HG03521 (cell line): ENCODE results near the gene LRIG2.
"Not testable (repeated sequence)": the region's sequence is repeated elsewhere in the genome, so short reads cannot be mapped to it uniquely, and the experiment has no call there.

Experiments used
- ATAC-seq: cut with Tn5 transposase; IDR thresholded peaks from one replicate; pipeline ENCODE4 v1.9.1; 2021; ENCODE audit warnings: mild to moderate bottlenecking, moderate library complexity; ENCODE audit not compliant: unreplicated experiment

Gene LRIG2

DNA sequence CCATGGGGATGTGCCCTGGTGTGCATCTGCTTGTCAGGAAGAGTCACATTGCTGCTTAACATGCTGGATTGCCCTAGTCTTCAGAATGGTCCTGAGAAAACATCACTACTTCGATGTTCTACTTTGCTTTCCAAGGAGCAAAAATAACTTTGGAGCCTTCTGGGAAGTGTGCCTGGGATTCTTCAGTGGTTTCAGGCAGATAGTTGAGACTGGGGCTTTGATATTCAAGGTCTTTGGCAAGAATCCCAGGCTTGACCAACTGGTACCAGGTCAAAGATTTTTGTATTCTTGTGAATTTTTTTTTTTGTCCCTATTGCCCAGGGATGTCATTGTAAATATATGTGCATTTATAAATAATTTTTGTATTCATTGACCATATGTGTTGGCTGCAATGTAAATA, 51.4 kb downstream of the LRIG2 start:
- ATAC-seq: no peak

DNA sequence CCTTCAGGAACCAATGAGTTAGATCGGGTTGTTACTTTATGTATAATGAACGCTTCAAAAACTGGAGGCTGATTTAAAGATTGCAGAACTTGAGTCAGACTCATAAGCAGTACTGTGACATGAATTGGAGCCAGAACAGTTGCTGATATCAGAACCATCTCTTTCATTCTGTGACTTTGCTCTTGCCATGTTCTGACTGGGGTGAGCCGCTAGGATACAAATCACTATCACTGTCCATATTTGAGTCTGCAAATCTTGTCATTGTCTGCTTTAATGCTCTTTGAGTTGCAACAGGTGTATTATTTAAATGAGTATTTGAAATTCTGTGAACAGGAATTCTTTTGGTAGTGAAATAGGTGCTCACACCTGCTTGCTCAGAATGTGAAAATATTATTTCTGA, 52.5 kb downstream of the LRIG2 start:
- ATAC-seq: no peak

DNA sequence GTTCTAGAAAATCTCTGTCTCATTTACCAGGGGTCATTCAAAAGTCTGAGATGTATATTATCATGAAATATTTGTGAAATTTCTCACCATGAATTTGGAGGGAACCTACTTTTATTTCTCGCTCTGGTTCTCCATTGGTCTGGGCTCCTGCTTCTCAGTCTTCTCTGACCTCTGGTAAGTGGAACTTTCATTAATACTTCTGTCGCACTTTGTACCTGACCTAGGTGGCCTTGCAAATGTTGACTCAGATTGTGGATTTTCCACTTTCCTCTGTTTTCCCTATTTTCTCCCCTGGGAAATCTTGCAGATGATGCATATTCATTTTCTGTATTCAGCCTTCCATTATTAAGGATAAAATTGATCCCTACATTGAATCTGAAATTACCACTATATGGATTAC, 53.2 kb downstream of the LRIG2 start:
- ATAC-seq: no peak

DNA sequence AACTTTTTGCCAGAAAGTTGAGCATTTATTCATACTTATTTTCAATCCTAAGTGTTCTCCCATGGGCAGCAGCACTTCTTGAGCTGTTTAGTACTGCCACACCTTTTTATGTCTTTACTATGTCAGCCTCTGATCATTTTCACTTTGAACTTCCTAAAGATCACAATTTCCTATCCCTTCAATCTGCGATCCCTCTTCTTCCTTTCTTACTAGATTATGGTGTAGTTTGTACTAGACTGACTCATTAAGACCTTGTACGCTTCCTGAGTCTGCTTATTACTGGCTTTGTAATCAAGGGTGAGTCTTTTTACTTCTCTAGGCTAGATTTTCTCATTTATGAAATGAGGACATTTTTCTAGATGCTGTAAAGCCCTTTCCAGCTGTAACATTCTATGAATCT, 55.1 kb downstream of the LRIG2 start:
- no peak for ATAC-seq

DNA sequence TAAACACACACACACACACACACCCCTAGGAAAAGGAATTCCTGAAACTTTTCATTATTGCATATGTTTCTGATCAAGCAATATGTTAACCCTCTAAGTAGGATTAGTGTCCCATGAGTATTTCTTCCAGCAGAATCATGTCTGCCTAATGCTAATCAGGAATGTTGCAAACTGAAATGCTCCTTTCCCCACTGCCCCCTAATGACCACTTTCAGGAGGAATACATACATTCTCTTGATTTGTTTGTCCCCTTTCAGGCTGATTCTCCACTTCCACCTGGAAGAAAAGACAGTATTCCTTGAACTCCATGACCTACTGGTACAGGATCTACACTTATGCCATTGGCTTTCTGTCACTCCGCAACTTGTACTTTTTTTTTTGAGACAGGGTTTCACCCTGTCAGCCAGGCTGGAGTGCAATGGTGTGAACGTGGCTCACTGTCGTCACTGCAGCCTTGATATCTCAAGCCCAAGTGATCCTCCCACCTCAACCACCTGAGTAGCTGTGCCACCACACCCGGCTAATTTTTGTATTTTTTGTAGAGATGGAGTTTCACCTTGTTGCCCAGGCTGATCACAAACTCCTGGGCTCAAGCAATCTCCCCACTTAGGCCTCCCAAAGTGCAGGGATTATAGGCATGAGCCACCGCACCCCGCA, 56.7 kb downstream of the LRIG2 start:
- no peak for ATAC-seq

DNA sequence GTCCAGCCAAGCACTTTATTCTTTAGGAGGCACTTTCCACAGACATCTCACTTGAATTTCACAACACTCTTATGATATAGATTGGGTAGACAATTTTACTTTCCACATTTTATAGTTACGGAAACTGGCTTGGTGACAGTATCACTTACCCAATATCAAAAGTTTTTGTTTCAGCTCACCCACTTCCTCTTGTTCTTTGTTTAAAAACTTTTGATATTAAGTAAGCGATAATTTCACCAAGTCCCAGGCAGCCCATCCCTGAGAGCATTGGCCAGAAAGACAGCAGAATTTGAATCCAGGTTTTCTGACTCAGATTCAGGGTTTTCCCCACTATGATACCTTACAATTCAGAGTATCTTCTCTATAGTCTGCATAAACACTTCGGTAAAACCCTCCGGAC, 60.0 kb downstream of the LRIG2 start:
- no peak for ATAC-seq

DNA sequence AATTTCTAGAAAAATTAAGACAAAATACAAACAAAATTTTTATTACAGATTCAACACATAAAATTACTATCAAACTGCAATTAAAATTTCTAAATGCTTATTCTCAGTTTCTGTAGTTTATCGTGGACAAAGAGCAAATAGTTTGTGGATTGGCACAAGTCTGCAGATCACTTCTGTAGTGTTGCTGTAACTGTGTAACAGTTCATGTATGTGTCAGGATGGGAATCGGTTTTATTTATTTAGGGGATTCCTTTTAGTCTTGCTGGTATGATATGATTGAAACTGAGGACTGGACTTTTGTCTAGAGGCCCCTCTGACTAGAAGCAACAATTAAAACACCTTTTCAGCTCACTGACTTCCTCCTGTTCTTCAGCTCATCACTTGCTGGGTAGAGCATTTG, 60.8 kb downstream of the LRIG2 start:
- ATAC-seq: no peak

DNA sequence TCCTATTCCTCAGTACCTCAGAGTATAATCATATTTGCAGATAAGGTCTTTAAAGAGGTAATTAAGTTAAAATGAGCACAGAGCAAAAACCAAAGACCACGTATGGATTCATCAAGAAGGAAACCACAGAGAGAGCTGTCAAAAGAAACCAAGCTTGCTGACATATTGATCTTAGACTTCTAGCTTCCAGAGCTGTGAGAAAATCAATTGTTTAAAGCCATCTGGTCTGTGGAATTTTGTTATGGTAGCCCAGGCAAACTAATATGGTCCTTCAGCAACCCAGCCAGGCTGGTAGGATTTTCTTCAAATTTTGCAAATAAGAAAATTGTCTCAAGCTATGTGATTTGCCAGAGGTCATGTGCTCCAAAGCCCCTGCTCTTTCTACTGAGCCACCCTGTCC, 62.5 kb downstream of the LRIG2 start:
- ATAC-seq: no peak

DNA sequence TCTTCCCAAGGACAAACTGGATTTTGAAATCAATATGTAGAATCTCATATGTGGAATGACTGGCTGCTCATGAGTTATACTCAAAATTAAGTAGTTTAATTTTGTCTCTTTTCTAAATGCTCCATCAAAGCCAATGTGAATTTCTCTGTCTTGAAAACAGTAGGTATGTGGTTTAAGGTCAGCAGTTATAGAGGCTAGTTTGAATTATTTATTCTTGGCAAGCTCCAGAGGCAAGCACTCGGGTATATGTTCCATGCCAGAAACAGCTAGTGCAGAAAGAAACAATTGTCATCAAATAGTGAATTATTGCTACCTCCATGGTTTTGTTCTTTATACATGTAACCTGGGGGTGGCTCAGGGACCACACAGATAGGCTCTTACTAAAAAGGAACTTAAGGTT, 63.5 kb downstream of the LRIG2 start:
- no peak for ATAC-seq

DNA sequence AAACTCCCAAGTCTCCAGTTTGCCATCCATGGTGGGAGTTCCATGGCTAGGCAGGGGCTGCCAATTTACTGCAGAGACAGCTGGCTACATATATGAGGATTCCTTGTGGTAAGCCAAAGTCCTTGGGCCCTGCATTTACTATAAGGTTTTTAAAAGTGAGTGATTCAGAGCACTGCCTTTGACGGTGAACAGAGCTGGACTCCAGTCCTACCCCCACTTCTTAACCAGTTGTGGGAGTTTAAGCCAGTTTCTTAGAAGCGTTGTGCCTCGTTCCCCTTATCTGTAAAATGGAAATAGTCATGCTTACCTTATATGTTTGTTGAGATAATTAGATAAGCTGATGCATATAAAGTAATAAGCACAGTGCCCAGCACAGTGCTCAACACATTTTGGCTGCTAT, 64.6 kb downstream of the LRIG2 start:
- ATAC-seq: no peak

DNA sequence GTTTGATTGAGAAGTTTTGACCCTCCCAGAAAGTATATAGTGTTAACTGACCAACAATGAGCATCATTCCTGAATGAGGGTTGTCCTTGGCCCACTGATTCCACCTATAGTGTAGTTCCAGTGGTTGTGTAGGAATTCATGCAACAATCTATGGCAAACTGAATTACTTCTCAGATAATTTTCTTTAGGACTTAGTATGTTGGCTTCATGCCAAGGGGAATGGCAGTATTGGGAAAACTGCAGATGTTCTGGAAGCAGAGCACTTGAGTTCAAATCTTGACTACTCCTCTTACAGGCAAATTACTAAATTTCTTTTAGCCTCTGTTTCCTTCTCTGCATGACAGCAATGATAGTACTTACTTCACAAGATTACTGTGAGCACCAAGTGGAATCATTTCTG, 65.8 kb downstream of the LRIG2 start:
- ATAC-seq: no peak

DNA sequence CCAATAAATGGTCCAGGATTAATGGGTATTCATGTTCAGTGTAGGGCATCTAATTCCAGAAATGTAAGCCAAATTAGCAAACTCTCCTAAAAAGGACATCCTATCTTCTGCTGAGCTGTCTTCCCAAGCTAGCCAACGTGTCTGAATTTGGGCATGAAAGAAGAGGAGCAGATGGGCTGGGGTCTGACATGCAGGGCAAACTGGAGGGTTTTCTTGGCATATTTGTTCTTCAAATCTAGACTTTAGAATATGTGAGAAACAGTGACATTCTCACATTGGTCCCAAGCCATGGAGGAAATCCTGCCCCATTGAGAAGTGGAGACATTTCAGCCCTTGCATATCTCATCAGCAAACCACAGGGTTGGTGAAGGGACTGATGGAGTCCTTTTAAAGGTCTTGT, 67.2 kb downstream of the LRIG2 start:
- no peak for ATAC-seq

DNA sequence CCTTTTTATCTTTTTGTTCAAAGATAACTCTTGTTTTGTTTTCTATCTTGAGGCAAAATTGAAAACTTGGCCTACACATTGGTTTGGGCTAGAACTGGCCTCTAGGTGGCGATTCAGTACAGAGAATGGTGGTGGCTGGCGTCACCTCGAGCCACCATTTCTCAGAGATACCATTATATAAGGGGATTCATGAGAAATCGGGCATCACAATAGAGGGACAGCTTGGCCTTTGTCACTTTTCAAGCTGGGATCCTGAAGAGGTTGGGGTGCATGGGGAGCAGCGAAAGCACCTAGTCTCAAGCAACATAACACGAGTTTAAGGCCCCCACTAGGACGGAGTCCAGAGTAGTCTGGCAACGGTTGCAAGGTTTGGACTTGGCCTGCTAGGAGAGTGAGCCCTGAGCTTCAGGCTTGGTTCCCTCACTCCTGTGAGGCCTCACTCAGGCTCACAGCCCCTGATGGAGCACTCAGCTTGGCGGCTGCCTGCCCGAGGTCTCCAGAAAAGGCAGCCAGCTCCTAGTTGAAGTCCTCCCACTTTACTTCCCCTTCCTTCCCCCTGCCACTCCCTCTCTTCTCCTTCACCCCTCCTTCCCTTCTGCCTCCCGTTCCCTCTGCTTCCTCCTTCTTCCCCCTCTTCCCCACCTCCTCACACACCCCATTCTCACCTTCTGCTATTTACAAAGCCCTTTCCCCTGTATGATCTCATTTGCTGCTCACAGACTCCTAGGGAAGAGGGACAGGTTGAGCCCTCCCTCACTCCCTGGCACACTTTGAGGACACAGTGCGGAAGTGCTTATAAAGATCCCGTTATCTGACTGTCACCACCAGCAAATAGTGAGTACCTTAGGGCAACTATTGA, 67.8 kb downstream of the LRIG2 start:
- ATAC-seq: peak; percentile 60

DNA sequence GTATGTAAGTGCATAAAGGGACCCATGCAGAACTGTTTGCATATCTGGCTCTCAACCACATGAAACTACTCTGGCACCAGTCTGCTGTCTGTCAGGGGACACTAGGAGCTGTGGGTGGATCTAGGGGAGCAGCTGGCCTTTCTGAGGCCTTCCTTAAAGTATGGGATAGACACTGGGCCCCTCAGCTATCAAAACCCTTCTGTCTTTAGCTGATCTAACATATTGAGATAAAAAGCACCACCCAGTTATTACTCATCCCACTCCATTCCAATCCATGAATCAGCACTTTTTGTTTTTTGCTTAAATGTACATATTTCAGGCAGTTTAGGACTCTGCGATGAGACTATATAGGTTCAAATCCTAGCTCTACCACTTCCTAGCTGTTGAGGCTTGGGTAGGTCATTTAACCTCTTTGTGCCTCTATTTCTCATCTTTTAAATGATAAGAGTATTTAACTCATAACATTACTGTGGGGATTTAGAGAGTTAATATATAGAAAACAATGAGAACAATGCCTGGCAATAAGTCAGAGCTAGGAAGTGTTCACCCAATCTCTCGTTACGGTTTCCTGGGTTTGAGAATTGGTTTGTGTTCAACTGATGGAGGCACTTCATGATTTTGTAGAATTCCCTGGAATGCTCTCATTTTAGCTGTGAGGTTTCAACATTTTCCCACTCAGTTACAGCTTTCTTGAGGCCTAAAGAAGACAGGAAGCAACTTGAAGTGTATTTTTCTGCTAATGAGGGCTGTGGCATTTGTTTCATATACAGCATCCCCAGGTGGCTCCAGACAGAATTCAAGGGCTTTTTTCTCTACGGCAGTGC, 68.9 kb downstream of the LRIG2 start:
- no peak for ATAC-seq

DNA sequence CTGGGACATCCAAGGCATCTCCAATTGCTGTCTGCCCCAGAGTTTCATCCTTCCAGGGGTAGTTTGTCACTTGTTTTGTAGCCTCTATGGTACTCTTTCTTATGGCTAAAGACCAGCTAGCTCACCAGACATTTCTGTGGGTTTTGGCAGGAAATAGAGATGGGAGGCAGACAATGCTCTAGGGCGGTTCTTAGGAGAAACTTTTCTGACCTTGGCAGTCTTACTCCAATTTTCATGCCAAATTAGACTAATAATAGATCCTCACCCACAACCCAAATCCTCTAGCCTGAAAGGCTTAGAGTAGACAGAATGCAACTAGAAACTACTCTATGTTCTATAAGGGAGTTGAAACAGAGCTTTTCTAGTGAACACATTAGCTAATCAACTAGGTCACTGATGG, 69.8 kb downstream of the LRIG2 start:
- no peak for ATAC-seq

DNA sequence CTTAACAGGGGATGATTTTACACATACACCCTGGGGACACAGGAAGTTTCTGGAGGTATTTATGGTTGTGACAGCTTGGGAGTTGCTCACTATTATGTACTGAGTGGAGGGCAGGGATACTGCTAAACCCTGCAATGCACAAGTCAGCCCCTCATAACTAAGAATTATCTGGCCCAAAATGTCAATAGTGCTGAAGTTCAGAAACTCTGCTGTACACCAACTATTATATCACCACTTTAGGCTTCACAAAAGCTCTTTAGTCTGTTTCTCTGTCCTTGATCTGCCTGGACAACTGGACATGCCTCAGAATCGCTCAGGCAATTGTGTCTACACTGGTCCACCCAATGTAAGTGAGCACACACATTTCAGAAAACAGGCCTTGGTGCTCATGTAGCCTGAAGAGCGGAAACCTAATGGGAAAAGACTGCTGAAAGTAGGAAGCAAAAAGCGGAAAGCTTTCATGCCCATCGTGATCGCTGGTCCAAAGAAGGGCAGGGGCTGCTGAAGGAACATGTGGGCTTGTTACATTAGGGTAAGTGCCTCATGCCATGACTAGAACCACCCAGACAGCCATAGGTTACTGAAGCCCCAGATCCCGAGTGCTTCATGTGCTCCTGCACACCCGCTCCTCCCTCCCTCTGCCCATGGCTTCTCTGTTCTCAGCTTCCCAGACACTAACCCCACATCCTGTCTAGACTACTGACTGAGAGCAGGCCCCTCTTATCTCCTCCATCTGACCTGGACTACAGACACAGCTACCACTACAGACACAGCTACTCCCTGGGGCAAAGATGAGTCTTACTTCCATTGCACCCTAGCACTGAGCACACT, 73.5 kb downstream of the LRIG2 start:
- ATAC-seq: no peak

DNA sequence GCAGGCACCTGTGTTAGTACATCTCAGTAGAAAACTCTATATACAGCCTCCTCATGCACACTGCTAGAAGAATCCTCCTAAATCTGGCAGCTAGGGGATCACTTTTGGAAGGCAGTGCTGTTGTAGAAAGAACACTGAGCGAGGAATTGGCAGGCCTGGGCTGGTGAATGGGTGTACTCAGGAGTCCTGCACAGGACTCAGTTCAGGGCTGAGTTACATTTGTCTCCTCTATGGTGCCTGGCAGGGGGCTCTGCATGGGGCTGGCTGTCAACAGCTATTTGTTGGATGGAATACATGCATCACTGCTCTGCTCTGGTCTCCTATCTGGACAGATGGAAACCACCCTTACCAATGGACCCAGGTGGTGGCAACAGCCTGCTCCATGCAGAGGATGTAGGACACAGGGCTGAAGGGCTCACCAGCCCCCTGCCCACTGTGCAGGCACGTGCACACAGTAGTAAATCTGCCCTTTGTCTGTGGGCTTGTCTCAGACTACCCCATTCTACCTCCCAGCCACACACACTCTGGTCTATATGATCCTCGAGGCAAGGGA, 74.2 kb downstream of the LRIG2 start:
- ATAC-seq: no peak

DNA sequence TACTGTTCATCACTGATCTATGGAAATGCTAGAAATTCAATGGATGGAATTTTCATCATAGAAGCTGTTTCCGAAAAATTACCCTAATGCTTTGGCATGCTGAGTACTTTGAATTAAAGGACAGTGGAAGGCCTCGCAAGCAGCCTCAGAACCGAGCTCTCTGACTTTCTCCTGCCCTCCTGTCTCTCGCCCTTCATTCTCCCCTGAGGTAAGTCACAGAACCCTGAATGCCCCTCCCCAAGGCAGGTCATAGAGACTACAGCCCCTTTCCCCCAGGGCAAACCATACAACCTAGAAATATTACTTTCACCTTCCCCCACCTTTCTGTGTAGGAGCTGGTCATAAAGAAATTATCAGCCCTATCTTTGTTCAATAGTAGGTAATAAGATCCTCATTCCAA, 74.8 kb downstream of the LRIG2 start:
- no peak for ATAC-seq

DNA sequence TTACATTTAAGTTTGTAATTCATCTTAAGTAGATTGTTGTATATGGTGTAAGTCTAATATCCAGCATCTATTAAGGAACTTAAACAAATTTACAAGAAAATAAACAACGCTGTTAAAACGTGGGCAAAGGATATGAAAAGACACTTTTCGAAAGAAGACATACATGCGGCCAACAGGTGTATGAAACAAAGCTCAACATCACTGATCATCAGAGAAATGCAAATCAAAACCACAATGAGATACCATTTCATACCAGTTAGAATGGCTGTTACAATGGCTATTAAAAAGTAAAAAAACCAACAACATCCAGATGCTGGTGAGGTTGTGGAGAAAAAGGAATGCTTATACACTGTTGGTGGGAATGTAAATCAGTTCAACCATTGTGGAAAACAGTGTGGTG, 77.5 kb downstream of the LRIG2 start:
- not testable (repeated sequence) for ATAC-seq

DNA sequence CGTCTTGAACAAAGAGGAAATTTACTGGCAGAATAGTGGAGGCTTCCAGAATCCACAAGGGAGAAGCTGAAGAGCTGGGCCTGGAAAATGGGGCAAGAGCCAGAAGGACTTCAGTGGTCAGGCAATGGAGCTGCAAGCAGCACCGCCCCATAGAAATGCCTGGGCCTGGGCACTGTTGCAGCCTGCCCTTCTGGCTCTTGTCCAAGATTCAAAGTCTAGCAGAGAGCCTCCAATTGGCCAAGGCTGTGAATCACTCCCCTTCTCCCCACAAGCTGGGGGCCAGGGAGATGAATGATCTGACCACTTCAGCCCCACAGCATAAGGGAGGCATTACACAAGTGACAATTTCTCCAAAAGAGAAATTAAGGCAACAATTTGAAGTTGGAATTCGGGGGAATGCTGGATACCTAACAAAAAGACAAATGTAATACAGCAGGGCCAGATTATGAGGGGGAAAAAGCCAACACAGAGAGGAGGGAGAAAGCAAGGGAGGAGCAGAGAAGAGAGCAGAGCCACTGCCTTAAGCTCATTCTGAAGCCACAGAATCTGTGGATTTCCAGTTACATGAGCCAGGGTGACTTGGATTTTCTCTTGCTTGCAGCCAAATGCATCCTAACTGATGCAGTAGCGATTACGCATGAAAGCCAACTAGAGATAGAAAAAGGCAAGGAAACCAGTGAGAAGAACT, 80.3 kb downstream of the LRIG2 start:
- ATAC-seq: no peak
